Stimulated activated CD8-positive, alpha-beta memory T cell treated with anti-CD3 and anti-CD28 coated beads, Interleukin-7, amount 100 ng/mL, for 24 hours (primary cell): Measurements from ENCODE around the gene NAB1.
"Not testable (repeated sequence)": the region's sequence is repeated elsewhere in the genome, so short reads cannot be mapped to it uniquely, and the experiment has no call there.

ENCODE experiments used
- DNase-seq: peaks from one replicate; pipeline ENCODE4 v3.0.0-alpha.2; 2020; ENCODE audit warnings: low read depth

NAB1 gene

GRCh38 chr2:190649035-190649797, at the start of gene NAB1:
TSS of gene NAB1 (plus strand) at chr2:190649083. CDS start at chr2:190659177, 10,094 bp downstream.
- DNase-seq = peak; percentile 25

- DNase-seq = no peak
Measured at GRCh38 chr2:190599546-190600220, 49.2 kb upstream of the NAB1 start.

DNA sequence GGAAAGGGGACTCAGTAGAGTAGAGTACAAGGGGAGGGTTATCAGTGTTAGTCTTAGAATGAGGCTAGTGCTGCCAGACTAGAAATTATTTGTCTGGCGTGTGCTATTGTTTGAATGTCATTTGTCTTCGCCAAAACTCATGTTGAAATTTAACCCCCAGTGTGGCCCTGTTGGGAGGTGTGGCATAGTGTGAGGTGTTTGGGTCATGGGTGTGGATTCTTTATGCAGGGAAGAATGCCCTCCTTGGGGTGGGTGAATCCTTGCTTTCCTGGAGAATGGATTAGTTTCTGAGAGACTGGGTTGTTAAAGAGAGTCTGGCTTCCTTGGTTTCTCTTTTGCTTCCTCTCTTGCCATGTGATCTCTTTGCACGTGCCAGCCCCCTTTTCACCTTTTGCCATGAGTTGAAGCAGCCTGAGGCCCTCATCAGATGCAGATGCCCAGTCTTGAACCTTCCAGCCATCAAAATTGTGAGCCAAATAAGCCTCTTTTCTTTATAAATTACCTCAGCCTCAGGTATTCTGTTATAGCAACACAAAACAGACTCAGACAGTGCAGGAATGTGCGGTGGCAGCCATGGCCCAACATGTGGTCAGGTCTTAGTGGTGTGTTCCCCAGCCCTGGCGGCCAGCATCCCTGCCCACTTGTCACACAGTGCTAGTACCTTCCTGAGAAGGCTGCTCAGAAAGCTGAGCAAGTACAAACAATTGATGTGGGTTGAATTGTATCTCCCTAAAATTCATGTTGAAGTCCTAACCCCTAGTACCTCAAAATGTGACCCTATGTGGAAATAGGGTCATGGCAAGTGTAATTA, 48.4 kb upstream of the NAB1 start:
- no peak for DNase-seq

- no peak for DNase-seq
Measured at GRCh38 chr2:190603374-190603773, 45.5 kb upstream of the NAB1 start.

GRCh38 chr2:190607014-190607597, 41.8 kb upstream of the NAB1 start:
- DNase-seq = no peak

- no peak for DNase-seq
Measured at GRCh38 chr2:190607657-190608357, 41.1 kb upstream of the NAB1 start.

GRCh38 chr2:190608863-190609262, 40.0 kb upstream of the NAB1 start:
- not testable (repeated sequence) for DNase-seq

DNA sequence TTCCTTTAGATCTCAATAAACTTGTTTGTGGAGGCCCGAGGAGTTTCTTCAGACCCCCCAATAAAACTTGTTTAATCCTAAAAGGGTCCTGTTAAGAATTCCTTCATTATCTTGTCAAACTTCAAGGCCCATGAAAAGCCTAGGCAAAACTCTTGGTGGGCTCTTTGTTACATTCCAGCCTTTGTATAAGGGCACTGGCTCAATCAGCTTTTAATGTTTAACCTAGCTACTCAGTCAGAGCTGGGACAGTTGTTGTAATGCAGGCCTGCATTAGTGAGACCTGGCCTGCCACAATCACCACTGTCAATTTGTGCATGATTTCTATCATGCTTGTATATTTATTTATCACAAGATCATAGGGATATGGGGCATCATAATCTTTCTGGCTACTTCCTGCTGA, 39.5 kb upstream of the NAB1 start:
- DNase-seq = not testable (repeated sequence)

GRCh38 chr2:190610528-190610927, 38.4 kb upstream of the NAB1 start:
- DNase-seq = not testable (repeated sequence)

DNA sequence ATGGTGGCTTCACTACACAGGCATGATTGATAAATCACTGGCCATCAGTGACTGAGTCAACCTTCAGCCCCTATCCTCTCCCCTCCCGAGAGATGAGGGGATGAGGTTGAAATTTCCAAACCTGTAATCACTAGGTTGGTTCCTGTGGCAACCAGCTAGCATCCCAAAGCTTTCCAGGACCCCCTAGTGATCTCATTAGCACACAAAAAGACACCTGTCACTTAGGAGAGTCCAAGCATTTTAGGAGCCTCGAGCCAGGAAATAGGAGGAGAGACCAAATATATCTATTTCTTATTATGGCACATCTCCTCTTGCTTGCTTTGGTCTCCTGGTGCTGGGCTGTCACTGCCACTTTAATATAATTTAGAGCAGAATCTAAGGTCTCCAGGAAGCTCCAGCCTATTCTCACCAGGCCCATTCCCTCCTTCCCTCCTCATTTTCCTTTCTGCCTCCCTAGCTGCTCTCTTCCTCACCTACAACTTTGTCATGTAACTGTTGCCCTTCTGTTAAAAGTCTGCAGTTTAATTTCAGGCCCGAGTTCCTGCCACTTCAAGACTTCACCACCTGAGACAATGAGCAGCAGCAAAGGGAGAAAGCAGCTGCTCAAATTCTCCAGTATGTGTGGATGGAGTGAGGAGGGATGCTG, 33.2 kb upstream of the NAB1 start:
- no peak for DNase-seq

DNA sequence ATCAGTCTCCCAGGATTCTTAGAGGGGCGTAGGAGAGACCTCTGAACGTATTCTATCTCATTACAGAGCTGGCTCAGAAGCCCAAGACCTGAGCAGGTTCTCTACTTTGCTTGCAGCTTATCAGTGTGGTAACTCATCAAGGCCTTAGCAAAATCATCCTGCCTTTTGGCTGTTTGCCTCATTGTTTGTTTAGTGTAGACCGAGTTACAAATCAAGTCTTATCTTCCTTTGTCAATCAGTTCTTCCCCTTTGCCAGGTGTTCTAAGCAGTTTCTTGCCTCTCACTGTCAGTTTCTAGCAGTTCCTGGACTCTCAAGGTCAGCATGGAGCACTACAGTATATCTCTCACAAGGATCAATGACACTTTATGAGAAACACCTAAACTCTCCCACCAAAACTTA, 30.9 kb upstream of the NAB1 start:
- DNase-seq = no peak

DNA sequence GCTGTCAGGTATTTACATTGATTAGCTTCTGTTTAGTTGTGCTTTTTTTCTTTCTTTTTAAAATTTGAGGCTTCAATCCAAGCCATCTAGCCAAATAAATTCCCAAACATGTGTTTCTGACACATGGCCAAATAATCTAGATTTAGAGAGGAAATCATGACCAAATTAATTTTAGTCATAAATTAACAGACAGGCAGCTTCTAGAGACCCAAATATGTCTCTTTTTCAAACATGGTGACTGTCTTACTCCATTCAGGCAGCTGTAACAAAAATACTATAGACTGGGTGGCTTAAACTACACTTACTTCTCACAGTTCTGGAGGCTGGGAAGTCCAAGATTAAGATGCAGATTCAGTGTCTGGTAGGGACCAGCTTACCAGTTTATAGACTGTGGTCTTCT, 23.2 kb upstream of the NAB1 start:
- DNase-seq = no peak

- no peak for DNase-seq
Measured at GRCh38 chr2:190626641-190627210, 22.2 kb upstream of the NAB1 start.

GRCh38 chr2:190627448-190628412, 21.2 kb upstream of the NAB1 start:
- no peak for DNase-seq

DNA sequence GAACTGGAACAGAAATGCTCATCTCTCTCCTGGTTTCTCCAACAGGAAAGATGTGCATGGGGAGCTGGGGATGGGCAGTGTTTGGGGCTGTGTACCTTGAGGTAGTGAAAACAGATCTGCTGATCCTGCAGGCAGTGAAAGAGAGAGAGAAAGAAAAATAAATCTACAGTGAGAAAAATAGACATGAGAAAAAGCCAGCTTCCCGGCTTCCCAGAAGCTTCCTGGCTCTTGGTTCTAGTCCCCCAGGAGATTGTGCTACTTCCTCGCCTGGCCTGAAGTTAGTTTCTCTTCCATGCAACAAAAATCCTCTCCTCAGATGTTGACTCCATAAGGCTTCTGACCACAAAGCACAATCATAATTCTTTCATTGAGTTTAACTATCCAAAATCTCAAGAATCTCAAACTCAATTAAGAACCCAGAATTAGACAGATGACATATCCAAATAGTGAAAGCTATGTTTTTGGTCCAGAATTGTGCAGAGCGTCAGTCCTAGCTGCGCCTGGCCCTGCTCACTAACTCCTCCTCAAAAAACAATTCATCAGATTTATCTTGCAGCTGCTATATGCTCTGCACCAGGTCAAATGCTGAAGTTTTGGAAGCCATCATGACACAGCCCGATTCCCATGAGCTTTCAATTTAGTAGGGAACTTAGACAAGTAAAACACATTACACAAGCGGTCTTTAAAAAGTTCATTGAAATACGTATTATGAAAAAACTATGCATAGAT, 20.1 kb upstream of the NAB1 start:
- no peak for DNase-seq

DNA sequence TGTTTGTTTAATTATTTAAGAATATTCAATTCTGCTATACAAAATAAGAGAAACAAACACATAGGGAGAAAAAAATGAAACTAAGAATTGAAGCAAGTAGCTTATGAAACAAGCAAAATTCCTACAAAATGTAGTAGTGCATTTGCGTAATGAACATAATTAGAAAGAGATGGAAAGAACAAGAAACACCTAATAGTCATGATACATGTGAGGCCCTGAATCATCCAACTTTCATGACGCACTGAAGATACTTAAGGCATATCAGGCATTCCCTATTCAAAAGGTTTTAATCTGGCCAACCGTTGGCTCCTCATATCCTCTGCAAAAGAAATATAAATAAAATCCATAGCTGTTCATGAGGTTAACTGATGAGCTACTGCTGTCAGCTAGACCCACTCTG, 14.5 kb upstream of the NAB1 start:
- no peak for DNase-seq

DNA sequence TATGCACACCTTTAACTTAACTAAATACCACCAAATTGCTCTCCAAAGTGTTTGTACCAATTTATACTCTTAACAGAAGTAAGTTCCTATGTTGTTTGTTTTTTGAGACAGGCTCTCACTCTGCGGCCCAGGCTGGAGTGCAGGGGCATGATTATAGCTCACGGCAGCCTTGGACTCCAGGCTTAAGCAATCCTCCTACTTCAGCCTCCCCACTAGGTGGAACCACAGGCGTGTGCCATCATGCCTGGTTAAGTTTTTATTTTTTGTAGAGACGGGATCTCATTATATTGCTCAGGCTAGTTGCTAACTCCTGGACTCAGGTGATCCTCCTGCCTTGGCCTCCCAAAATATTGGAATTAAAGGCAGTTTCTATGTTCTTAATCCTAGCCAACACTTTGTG, 13.1 kb upstream of the NAB1 start:
- no peak for DNase-seq

GRCh38 chr2:190636361-190636760, 12.5 kb upstream of the NAB1 start:
- no peak for DNase-seq

DNA sequence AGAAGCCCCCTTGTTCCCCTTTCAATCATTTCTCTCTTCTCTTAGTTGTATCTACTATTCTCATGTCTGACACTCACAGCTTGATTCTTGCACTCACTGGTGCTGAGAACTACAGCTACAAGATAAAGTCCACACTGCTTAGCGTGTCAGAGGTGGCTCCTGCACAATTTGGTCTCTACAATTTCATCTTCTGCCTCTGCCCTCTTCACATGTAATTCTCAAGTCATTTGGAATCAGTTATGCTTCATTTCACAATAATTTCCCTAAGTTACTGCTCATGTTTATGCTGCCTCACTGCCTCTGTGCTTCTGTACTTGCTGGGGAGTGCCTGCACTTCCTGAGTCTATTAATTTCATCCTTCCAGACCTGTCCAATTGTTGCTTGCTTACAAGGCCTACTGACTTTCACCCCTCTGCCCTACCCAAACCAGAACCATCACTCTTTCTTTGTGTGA, 11.6 kb upstream of the NAB1 start:
- no peak for DNase-seq
